SK-N-MC (cell line): ENCODE data around the gene TBC1D22A.

Source experiments
- DNase-seq: peaks from one replicate; pipeline ENCODE4 v3.0.0-alpha.2; 2011; ENCODE audit warnings: low read depth, low spot score
- H3K27ac ChIP-seq: fragments of 200-600 bp; sonication (generic); 2 replicates; pipeline ENCODE4 v1.5.1; 2016; ENCODE audit warnings: mixed run types
- H3K36me3 ChIP-seq: fragments of 200-600 bp; sonication (generic); 2 replicates; pipeline ENCODE4 v1.6.1; 2017; ENCODE audit warnings: antibody characterized with exemption, low read length, mixed read lengths; ENCODE audit not compliant: insufficient read depth
- H3K4me3 ChIP-seq: fragments of 200-600 bp; sonication (generic); 2 replicates; pipeline ENCODE4 v1.5.1; 2016
- H3K9ac ChIP-seq: fragments of 200-600 bp; sonication (generic); 2 replicates; pipeline ENCODE4 v1.8.0; 2017; ENCODE audit warnings: mixed run types, mixed read lengths; ENCODE audit not compliant: insufficient read length
- H3K9me3 ChIP-seq: fragments of 200-600 bp; sonication (generic); 2 replicates; pipeline ENCODE4 v1.6.1; 2017; ENCODE audit warnings: low read depth, mild to moderate bottlenecking, antibody characterized with exemption, low read length, moderate library complexity, mixed read lengths
- EZH2 ChIP-seq: fragments of 200-600 bp; sonication (generic); IDR thresholded peaks from one replicate; pipeline ENCODE4 v1.6.1; 2017; ENCODE audit warnings: antibody characterized with exemption
- FOXP2 ChIP-seq: optimal IDR thresholded peaks from 2 replicates; pipeline ENCODE3; 2011; ENCODE audit warnings: mild to moderate bottlenecking, moderate library complexity; ENCODE audit not compliant: insufficient read depth; ENCODE audit errors: extremely low read length, control extremely low read depth
- POLR2AphosphoS5 ChIP-seq: IDR thresholded peaks from 2 replicates; pipeline ENCODE4 v1.6.1; 2012; ENCODE audit warnings: mild to moderate bottlenecking, low read depth, low read length, borderline replicate concordance

Gene TBC1D22A

DNA sequence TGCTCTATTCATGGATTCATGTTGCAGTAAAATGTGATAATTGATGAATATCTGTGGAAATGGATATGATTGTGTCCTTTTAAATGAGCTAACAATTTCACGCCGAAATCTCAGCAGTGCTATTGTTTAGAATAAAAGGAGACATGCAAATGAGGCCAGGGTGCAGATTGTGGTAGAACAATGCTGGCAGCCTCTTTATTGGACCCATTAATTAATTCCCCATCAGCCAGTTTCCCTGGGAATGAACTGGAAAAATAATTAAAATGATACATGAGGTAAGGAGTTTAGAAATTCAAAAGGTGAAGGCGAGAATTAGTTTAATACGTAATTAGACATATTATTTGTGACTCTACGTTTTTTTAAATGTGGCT, 306.2 kb downstream of the TBC1D22A start:
- TF ChIP-seq POLR2AphosphoS5 = no peak
- no peak for TF ChIP-seq FOXP2
- no peak for TF ChIP-seq EZH2
- Histone ChIP-seq H3K36me3 (no peaks in the 10 kb centered on the region), H3K9me3 (no peaks in the 10 kb centered on the region), H3K27ac (no peak overlapping the region), H3K4me3 (no peak overlapping the region), H3K9ac (no peak overlapping the region)
- no peak for DNase-seq

DNA sequence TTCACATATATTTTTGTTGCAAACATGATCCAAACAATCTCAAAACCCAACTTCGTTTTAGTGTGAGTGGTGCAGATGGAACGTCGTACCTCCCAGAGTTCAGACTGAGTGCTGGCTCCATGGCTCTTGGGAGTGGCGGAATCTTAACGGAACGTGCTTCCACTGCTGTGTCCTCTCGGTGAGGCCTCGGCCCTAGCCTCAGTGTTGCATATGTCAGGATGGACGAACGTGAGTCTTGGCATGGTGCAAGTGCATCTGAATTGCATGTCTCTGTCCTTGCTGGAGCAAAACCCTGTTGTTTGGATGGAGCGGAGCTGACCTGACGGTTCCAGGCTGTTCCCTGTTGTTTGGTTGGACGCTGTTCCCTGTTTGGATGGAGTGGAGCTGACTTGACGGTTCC, 306.8 kb downstream of the TBC1D22A start:
- TF ChIP-seq FOXP2 (no peak), POLR2AphosphoS5 (no peak), EZH2 (no peak)
- H3K36me3 ChIP-seq = no peaks in the 10 kb centered on the region
- H3K9ac ChIP-seq = no peak overlapping the region
- H3K27ac ChIP-seq = no peak overlapping the region
- DNase-seq = no peak
- H3K9me3 ChIP-seq = no peaks in the 10 kb centered on the region
- H3K4me3 ChIP-seq = no peak overlapping the region

DNA sequence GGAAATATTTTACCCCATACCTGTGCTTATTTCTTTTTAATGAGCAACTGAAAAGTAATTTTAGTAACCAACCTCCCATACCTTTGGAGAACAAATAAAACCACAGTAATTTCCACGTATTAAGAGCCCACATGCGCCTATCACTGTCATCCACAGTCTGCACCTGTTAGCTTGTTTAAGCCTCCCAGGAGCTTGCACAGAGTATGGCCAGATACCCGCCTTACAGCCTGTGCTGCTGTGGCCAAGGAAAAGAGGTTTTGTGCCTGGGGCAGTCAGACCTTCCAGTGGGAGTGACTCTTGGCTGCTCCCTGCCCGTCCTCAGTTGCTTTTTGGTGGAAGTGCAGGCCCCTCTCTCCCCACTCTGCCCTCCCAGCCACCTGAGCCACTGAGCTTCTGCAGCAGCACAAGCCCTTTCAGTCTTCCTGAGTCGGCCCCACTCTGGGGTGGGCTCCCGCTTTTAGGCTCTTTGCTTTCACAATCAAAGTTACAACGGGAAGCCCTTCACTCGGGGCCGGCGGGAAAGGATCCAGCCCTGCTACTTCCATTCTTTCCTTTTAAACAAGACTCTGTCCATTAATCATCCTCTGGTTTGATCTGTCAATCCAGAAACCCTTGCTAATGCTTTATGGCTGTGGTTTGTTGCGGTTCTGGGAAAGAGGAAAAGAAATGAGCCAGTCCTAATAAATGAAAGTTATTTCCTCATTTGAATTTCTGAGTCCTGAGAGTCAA, 308.8 kb downstream of the TBC1D22A start:
- Histone ChIP-seq H3K36me3 (no peaks in the 10 kb centered on the region), H3K27ac (no peak overlapping the region), H3K4me3 (no peak overlapping the region), H3K9ac (no peak overlapping the region), H3K9me3 (no peaks in the 10 kb centered on the region)
- TF ChIP-seq EZH2 = no peak
- DNase-seq = no peak

DNA sequence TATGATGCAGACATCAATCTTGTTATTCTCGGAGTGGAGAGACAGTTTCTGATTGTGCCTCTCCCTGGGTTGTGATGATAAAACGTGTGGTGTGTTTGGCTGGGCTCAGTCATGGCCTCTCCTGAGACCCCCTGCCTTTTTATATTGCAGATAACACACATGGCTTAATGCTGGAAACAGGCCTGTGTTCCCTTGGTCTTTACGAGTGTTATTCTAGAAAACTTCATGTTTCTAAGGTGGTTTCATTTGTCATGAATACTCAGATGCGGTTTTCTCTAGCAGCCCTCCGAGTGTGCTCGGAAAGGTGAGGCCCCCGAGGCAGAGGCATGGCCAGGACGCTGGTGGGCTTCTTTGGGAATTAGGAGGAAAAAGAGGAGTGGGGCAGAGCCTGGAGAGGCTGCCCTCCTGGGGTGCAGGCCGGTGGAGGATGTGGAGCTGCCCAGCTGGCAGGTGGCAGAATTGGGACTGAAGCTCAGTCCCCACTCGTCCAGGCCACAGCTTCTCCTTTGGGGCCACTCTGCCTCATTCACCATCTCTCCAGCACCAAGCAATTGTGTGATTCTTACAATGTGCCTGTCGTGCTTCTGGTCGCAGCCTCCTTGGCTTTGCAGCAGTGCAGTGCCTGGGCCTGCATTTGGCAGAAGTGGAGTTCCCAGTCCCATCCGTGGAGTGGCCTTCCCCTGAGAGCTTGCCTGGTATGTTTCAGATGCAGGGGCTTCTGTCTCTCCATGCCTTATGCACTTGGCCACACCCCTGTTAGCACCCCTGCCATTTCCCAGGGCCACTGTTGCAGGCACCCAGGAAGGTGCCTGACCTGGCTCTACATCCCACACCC, 309.6 kb downstream of the TBC1D22A start:
- no peak for DNase-seq
- H3K27ac ChIP-seq = no peak overlapping the region
- no peak for TF ChIP-seq POLR2AphosphoS5
- no peak for TF ChIP-seq EZH2
- TF ChIP-seq FOXP2 = no peak

DNA sequence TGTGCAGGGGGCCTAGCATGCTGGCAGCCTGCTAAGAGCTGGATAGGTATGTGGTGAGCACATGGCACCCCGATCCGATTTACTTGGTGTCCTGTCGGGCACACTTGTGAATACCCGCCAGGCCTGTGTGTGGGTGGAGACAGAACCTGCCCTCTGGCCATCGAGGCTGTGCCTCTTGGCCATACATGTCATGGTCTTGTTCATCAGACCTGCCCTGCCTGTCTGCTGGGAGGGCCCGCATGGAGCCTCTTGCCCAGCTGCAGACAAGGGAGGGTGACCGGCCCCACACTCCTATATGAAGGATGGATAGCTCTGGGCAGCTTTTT, 310.2 kb downstream of the TBC1D22A start:
- H3K27ac ChIP-seq = no peak overlapping the region
- H3K4me3 ChIP-seq = no peak overlapping the region
- H3K9me3 ChIP-seq = no peaks in the 10 kb centered on the region
- H3K36me3 ChIP-seq = no peaks in the 10 kb centered on the region
- no peak overlapping the region for H3K9ac ChIP-seq
- TF ChIP-seq FOXP2 = no peak
- no peak for TF ChIP-seq EZH2
- TF ChIP-seq POLR2AphosphoS5 = no peak
- no peak for DNase-seq

More for the DNA sequence above, 309.6 kb downstream of the TBC1D22A start:
- Histone ChIP-seq H3K4me3 (no peak overlapping the region), H3K9me3 (no peaks in the 10 kb centered on the region), H3K36me3 (no peaks in the 10 kb centered on the region), H3K9ac (no peak overlapping the region)

DNA sequence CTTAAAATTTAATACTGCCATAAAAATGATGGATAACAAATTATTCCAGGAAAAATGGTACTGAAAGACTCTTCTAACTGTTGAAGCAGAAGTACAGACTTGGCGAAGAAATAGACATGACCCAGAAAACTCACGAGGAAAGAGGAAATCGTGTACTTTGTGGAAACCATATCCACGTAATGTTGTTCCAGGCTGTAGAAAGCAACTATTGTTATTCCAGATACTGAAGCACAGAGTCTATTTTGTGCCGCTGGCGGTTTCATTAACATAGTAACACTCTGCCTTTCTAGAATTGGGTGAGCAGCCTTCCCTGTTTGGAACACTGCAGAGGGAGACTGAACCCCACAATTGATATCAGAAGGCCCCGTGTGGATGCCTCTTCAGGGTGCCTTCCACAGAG, 310.6 kb downstream of the TBC1D22A start:
- Histone ChIP-seq H3K36me3 (no peaks in the 10 kb centered on the region), H3K9ac (no peak overlapping the region), H3K9me3 (no peaks in the 10 kb centered on the region), H3K27ac (no peak overlapping the region), H3K4me3 (no peak overlapping the region)
- no peak for DNase-seq
- TF ChIP-seq FOXP2 (no peak), EZH2 (no peak)

DNA sequence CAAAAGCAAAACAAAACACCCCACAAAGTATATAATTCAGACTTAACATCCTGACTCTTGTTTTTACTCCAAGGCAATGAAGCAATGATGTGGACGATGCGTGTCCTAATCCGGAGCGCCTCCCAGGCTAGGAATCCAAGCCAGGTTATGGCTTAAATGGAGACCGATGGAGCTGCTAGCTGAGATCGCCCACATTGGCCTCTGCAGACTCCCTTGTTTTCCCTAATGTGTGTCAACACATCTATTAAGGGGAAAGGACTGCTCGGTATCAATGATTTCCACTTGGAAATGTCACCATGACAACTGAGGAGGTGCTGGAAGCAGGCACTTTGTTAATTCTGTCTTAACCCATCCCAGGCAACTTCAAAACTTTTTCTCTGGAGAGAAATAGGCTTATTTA, 311.7 kb downstream of the TBC1D22A start:
- no peak for DNase-seq
- no peak for TF ChIP-seq FOXP2
- no peak for TF ChIP-seq POLR2AphosphoS5
- no peak for TF ChIP-seq EZH2

DNA sequence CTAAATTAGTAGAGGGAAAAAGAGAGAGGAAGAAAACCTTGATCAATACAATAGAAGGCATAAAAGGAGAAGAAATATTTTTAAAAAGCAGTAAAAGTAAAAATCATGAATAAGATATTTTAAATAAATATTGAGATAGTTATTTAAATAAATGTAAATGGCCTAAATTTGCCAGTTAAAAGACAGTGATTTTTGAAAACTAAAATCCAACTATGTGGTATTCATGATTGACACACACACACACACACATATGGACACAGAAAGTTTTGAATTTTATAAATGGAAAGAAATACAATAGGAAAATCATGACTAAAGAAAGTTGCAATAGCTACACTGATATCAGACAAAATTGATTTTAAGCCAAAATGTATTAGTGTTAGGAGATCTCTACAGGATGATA, 313.1 kb downstream of the TBC1D22A start:
- H3K36me3 ChIP-seq = no peaks in the 10 kb centered on the region
- no peak overlapping the region for H3K9ac ChIP-seq
- no peak for DNase-seq
- no peaks in the 10 kb centered on the region; the same call in 1 of the 2 replicates for H3K9me3 ChIP-seq
- H3K4me3 ChIP-seq = no peak overlapping the region
- no peak overlapping the region for H3K27ac ChIP-seq
- TF ChIP-seq POLR2AphosphoS5 = no peak
- TF ChIP-seq EZH2 = no peak
- no peak for TF ChIP-seq FOXP2

More for the DNA sequence above, 311.7 kb downstream of the TBC1D22A start:
- Histone ChIP-seq H3K9ac (no peak overlapping the region), H3K9me3 (no peaks in the 10 kb centered on the region), H3K36me3 (no peaks in the 10 kb centered on the region), H3K4me3 (no peak overlapping the region), H3K27ac (no peak overlapping the region)

DNA sequence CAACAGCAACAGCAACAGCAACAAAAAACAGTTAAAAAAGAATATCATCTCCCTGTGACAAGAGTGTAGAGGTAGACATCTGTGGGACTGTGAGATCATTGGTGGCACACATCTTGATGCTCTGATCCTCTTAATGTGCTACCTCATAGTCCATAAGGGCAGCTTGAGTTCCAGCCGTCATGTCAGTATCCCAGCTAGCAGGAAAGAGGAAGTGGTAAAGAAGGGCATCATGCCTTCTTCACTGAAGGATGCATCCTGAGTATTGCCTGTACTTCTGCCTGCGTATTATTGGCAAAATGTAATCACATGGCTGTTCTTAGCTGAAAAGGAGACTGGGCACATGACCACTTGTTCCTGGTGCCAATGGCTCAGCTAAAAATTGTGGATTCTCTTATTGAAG, 314.3 kb downstream of the TBC1D22A start:
- Histone ChIP-seq H3K27ac (no peak overlapping the region), H3K4me3 (no peak overlapping the region), H3K36me3 (no peaks in the 10 kb centered on the region), H3K9ac (no peak overlapping the region), H3K9me3 (no peaks in the 10 kb centered on the region; the same call in 1 of the 2 replicates)
- DNase-seq = no peak
- TF ChIP-seq POLR2AphosphoS5 = no peak
- no peak for TF ChIP-seq FOXP2
- TF ChIP-seq EZH2 = no peak
